PC-9 (cell line): ENCODE data around the gene EPHA3. TPM values are rescaled to one million over a fixed set of nuclear protein-coding genes. Genes with fewer than 3 reads are reported as not detected.

Experiments
- BruUV-seq: library from RNA; stranded (reverse); fragments of 400-500 nt; replicated peaks from 2 replicates; lab custom pipeline; 2021; lab: Mats Ljungman, UMichigan
- CTCF ChIA-PET: fragments of 300-600 bp; sonication (Branson Sonifier 250); formaldehyde crosslinking; loops from one replicate; lab custom pipeline; 2022; ENCODE audit warnings: antibody characterized with exemption; lab: Charles Lee
- POLR2A ChIA-PET: fragments of 300-600 bp; sonication (Branson Sonifier 250); formaldehyde crosslinking; loops from one replicate; lab custom pipeline; 2022; ENCODE audit warnings: antibody characterized with exemption; ENCODE audit not compliant: unreplicated experiment; lab: Charles Lee
- DNase-seq, 2 experiments: peaks; one replicate each; pipeline versions ENCODE4 v3.0.0 to v3.0.0-alpha.2; 2015 to 2022; ENCODE audit warnings: mixed read lengths in 1 of 2
- H2AFZ ChIP-seq: fragments of 200-600 bp; sonication (generic); 2 replicates; pipeline ENCODE4 v1.8.1; 2017; ENCODE audit warnings: antibody characterized with exemption
- H3F3A ChIP-seq: fragments of 200-600 bp; sonication (generic); 2 replicates; pipeline ENCODE4 v1.8.1; 2017; ENCODE audit warnings: antibody characterized with exemption, mild to moderate bottlenecking, low read depth; ENCODE audit not compliant: insufficient read depth
- H3K27ac ChIP-seq: fragments of 200-600 bp; sonication (generic); 2 replicates; pipeline ENCODE4 v1.6.1; 2016; ENCODE audit warnings: mixed run types
- H3K27me3 ChIP-seq: fragments of 200-600 bp; sonication (generic); 2 replicates; pipeline ENCODE4 v1.6.1; 2016; ENCODE audit warnings: low read depth, mixed run types; ENCODE audit not compliant: insufficient read depth
- H3K36me3 ChIP-seq: fragments of 200-600 bp; sonication (generic); 2 replicates; pipeline ENCODE4 v1.6.1; 2016; ENCODE audit warnings: low read depth, mixed run types
- H3K4me1 ChIP-seq: fragments of 200-600 bp; sonication (generic); replicated peaks from 2 replicates; pipeline ENCODE4 v1.6.1; 2016; ENCODE audit warnings: mixed run types; ENCODE audit not compliant: insufficient read depth
- H3K4me2 ChIP-seq: fragments of 200-600 bp; sonication (generic); 2 replicates; pipeline ENCODE4 v1.6.1; 2017; ENCODE audit warnings: mixed run types
- H3K4me3 ChIP-seq: fragments of 200-600 bp; sonication (generic); 2 replicates; pipeline ENCODE4 v1.6.1; 2016; ENCODE audit warnings: mixed run types
- H3K79me2 ChIP-seq: fragments of 200-600 bp; sonication (generic); 2 replicates; pipeline ENCODE4 v1.6.1; 2017; ENCODE audit warnings: low read depth, mixed run types
- H3K9me2 ChIP-seq: fragments of 200-600 bp; sonication (generic); 2 replicates; pipeline ENCODE4 v1.8.1; 2017; ENCODE audit warnings: mild to moderate bottlenecking; ENCODE audit not compliant: insufficient read depth
- H3K9me3 ChIP-seq: fragments of 200-600 bp; sonication (generic); 2 replicates; pipeline ENCODE4 v1.8.1; 2016; ENCODE audit warnings: low read depth; ENCODE audit not compliant: insufficient read depth
- H4K20me1 ChIP-seq: fragments of 200-600 bp; sonication (generic); 2 replicates; pipeline ENCODE4 v1.8.1; 2017; ENCODE audit not compliant: insufficient read depth
- EZH2 ChIP-seq: fragments of 200-600 bp; sonication (generic); IDR thresholded peaks from 2 replicates; pipeline ENCODE4 v1.8.0; 2017; ENCODE audit warnings: antibody characterized with exemption, low read depth
- intact Hi-C: fragments of 100-400 bp; cut with micrococcal nuclease; formaldehyde crosslinking; loops from one replicate; pipeline ENCODE4 v1.10.0; 2022; ENCODE audit not compliant: unreplicated experiment
- total RNA-seq: library from RNA; stranded (reverse); gene quantifications from 2 replicates; pipeline ENCODE4 v1.2.3, GENCODE V29; 2021
- TF ChIP-seq, protein P1 (sequence below): fragments of 200-600 bp; sonication (generic); conservative IDR thresholded peaks from 2 replicates; pipeline ENCODE4 v1.6.1; 2017; ENCODE audit warnings: mixed run types, antibody characterized with exemption, mild to moderate bottlenecking, moderate library complexity

The EPHA3 gene
- total RNA-seq, 1 experiment from 2014 or later = not detected

DNA sequence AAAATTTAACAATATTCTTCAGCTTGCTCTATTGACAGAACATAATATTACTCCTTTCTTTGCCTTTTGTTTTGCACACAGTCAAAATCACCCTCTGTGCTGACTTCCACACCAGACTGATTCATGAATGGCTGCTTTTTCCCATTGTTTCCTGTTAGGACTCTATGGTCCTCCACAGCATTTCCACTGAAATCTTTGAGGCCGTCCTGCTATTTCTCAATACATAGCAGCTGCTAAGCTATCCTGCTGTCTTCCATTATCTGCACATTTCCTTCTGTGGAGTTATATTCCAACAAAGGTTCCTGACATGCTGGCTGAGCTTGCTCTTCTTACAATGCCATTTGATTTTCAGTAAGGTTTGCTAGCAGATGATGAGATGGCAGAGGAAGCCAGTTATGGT, 153.3 kb downstream of the EPHA3 start:
- no peaks in the 10 kb centered on the region for H3K4me1 ChIP-seq
- no peaks in the 10 kb centered on the region for H3K9me2 ChIP-seq
- no peaks in the 10 kb centered on the region for H4K20me1 ChIP-seq
- no peaks in the 10 kb centered on the region for H3K9me3 ChIP-seq
- no peaks in the 10 kb centered on the region for H3F3A ChIP-seq
- DNase-seq = no peak
- BruUV-seq = no TSS peak
- no peaks in the 10 kb centered on the region for H3K27me3 ChIP-seq
- H3K4me2 ChIP-seq = no peak overlapping the region
- intact Hi-C loops = no loop called here
- TF ChIP-seq, protein P1, sequence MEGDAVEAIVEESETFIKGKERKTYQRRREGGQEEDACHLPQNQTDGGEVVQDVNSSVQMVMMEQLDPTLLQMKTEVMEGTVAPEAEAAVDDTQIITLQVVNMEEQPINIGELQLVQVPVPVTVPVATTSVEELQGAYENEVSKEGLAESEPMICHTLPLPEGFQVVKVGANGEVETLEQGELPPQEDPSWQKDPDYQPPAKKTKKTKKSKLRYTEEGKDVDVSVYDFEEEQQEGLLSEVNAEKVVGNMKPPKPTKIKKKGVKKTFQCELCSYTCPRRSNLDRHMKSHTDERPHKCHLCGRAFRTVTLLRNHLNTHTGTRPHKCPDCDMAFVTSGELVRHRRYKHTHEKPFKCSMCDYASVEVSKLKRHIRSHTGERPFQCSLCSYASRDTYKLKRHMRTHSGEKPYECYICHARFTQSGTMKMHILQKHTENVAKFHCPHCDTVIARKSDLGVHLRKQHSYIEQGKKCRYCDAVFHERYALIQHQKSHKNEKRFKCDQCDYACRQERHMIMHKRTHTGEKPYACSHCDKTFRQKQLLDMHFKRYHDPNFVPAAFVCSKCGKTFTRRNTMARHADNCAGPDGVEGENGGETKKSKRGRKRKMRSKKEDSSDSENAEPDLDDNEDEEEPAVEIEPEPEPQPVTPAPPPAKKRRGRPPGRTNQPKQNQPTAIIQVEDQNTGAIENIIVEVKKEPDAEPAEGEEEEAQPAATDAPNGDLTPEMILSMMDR = no peak
- no peak for TF ChIP-seq EZH2
- no peak overlapping the region for H2AFZ ChIP-seq
- H3K27ac ChIP-seq = no peak overlapping the region
- H3K36me3 ChIP-seq = no peaks in the 10 kb centered on the region
- ChIA-PET CTCF (no interaction called here), POLR2A (no interaction called here)
- no peak overlapping the region for H3K4me3 ChIP-seq
- H3K79me2 ChIP-seq = no peaks in the 10 kb centered on the region

DNA sequence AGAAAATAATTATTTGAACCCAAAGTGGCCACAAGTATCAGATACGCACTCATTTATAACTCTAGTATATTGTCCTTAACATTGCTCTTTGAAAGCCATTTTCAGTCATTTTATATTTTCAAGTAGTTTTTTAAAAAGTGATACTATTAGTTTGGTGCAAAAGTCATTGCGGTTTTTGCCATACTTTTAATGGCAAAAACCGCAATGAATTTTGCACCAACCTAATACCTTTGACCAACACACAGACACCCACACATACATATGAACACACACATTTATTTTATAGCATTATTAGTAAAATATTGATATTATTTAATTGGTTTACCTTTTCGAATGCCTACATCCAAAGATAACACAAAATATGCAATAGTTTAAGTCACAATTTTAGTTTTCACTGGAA, 154.3 kb downstream of the EPHA3 start:
- no peaks in the 10 kb centered on the region for H3K27me3 ChIP-seq
- H3K4me2 ChIP-seq = no peak overlapping the region
- no TSS peak for BruUV-seq
- H3K79me2 ChIP-seq = no peaks in the 10 kb centered on the region
- TF ChIP-seq, protein P1 = no peak
- no peak for TF ChIP-seq EZH2
- H3F3A ChIP-seq = no peaks in the 10 kb centered on the region
- CTCF ChIA-PET = no interaction called here
- intact Hi-C loops = no loop called here
- no peaks in the 10 kb centered on the region for H4K20me1 ChIP-seq
- DNase-seq = no peak
- no peaks in the 10 kb centered on the region for H3K9me3 ChIP-seq
- H3K27ac ChIP-seq = no peak overlapping the region
- no peaks in the 10 kb centered on the region for H3K4me1 ChIP-seq
- POLR2A ChIA-PET = no interaction called here
- no peaks in the 10 kb centered on the region for H3K9me2 ChIP-seq
- H3K4me3 ChIP-seq = no peak overlapping the region
- H2AFZ ChIP-seq = no peak overlapping the region
- H3K36me3 ChIP-seq = no peaks in the 10 kb centered on the region

- Histone ChIP-seq H4K20me1 (no peaks in the 10 kb centered on the region), H3K27me3 (no peaks in the 10 kb centered on the region), H3K36me3 (no peaks in the 10 kb centered on the region), H3K4me3 (no peak overlapping the region), H3K27ac (no peak overlapping the region), H3F3A (no peaks in the 10 kb centered on the region), H3K9me3 (no peaks in the 10 kb centered on the region), H3K9me2 (no peaks in the 10 kb centered on the region), H3K79me2 (no peaks in the 10 kb centered on the region), H3K4me1 (no peaks in the 10 kb centered on the region), H3K4me2 (no peak overlapping the region), H2AFZ (no peak overlapping the region)
- TF ChIP-seq, protein P1 = no peak
- TF ChIP-seq EZH2 = no peak
- BruUV-seq = no TSS peak
- ChIA-PET CTCF (no interaction called here), POLR2A (no interaction called here)
- no peak for DNase-seq
- intact Hi-C loops = no loop called here
These were observed 155.0 kb downstream of the EPHA3 start for GRCh38 chr3:89262309-89262929.
